T-cell (primary cell): ENCODE data around the gene GEMIN7. TPM values are rescaled to one million over a fixed set of nuclear protein-coding genes. Genes with fewer than 3 reads are reported as not detected.

Experiments used
- ATAC-seq, 4 experiments: fragments of 200-7000 bp in 3 of 4; fragments of 150-1000 bp in 1 of 4; cut with Tn5 transposase; replicated peaks in 1 of 4; 1 replicate in 3 of 4; 2 replicates in 1 of 4; pipeline ENCODE4 v1.10.0; 2021; ENCODE audit warnings: moderate library complexity in 3 of 4, mild to moderate bottlenecking in 2 of 4, moderate number of reproducible peaks in 1 of 4
- CTCF ChIA-PET, 2 donors: fragments of 300-600 bp; sonication (Branson Sonifier 250); formaldehyde crosslinking; loops; one replicate each; lab custom pipeline; 2022; ENCODE audit warnings: antibody characterized with exemption in 2 of 2; lab: Charles Lee
- POLR2A ChIA-PET, 2 donors: fragments of 300-600 bp; sonication (Branson Sonifier 250); formaldehyde crosslinking; loops; one replicate each; lab custom pipeline; 2022; ENCODE audit warnings: antibody characterized with exemption in 2 of 2; lab: Charles Lee
- DNase-seq, 35 experiments: peaks; one replicate each; pipeline versions ENCODE4 v3.0.0 to v3.0.0-alpha.2; 2013 to 2023
- H3K27ac ChIP-seq: one replicate; pipeline ENCODE4 v1.5.1; 2013; ENCODE audit warnings: low read length
- H3K27me3 ChIP-seq, 2 experiments: replicated peaks in 1 of 2; 1 replicate in 1 of 2; 2 replicates in 1 of 2; pipeline versions ENCODE4 v1.6.1 to v1.7.0; 2013; ENCODE audit warnings: low read length in 1 of 2, mixed read lengths in 1 of 2; ENCODE audit not compliant: control insufficient read depth in 2 of 2, insufficient read depth in 2 of 2; ENCODE audit errors: extremely low read depth in 1 of 2
- H3K36me3 ChIP-seq, 2 donors: 1 replicate in 1 of 2; 2 replicates in 1 of 2; pipeline versions ENCODE4 v1.6.1 to v1.7.0; 2013; ENCODE audit warnings: low read length in 1 of 2; ENCODE audit not compliant: control insufficient read depth in 2 of 2, insufficient read depth in 1 of 2; ENCODE audit errors: extremely low read depth in 1 of 2
- H3K4me1 ChIP-seq, 2 experiments: 1 replicate in 1 of 2; 2 replicates in 1 of 2; pipeline versions ENCODE4 v1.6.1 to v1.7.0; 2013; ENCODE audit warnings: low read length in 2 of 2, mixed read lengths in 1 of 2; ENCODE audit not compliant: insufficient read depth in 2 of 2, control insufficient read depth in 1 of 2; ENCODE audit errors: extremely low read depth in 1 of 2
- H3K4me3 ChIP-seq, 2 donors: 1 replicate in 1 of 2; 2 replicates in 1 of 2; pipeline versions ENCODE4 v1.5.1 to v1.7.0; 2013; ENCODE audit warnings: mild to moderate bottlenecking in 2 of 2, low read length in 1 of 2, moderate library complexity in 1 of 2; ENCODE audit not compliant: control insufficient read depth in 1 of 2; ENCODE audit errors: extremely low read depth in 1 of 2
- H3K9me3 ChIP-seq: 2 replicates; pipeline ENCODE4 v1.7.0; 2013
- H3K27ac Mint-ChIP-seq, 2 donors: one replicate each; pipeline ENCODE4 v1.8.0; 2020 to 2021; ENCODE audit warnings: mild to moderate bottlenecking in 2 of 2, mixed read lengths in 2 of 2
- H3K27me3 Mint-ChIP-seq, 2 donors: one replicate each; pipeline ENCODE4 v1.8.0; 2021 to 2022; ENCODE audit warnings: mixed read lengths in 2 of 2
- H3K36me3 Mint-ChIP-seq: one replicate; pipeline ENCODE4 v1.8.0; 2021; ENCODE audit warnings: mixed read lengths
- H3K4me1 Mint-ChIP-seq, 3 donors: one replicate each; pipeline ENCODE4 v1.8.0; 2020 to 2022; ENCODE audit warnings: mixed read lengths in 3 of 3, mild to moderate bottlenecking in 1 of 3
- H3K4me3 Mint-ChIP-seq, 3 donors: one replicate each; pipeline ENCODE4 v1.8.0; 2020 to 2022; ENCODE audit warnings: mild to moderate bottlenecking in 3 of 3, mixed read lengths in 3 of 3, moderate library complexity in 3 of 3
- H3K9me3 Mint-ChIP-seq, 3 donors: one replicate each; pipeline ENCODE4 v1.8.0; 2020 to 2022; ENCODE audit warnings: mixed read lengths in 3 of 3
- WGBS: methylation state at CpG from one replicate; pipeline ENCODE4 v1.1.5; 2013; ENCODE audit warnings: missing lambda C conversion rate; ENCODE audit not compliant: insufficient coverage; 5-methylcytosine and 5-hydroxymethylcytosine counted together
- total RNA-seq, 35 experiments: library from RNA in 6 of 35; stranded (reverse) in 6 of 35; fragments of 120-200 nt in 1 of 35; gene quantifications; one replicate each; pipeline versions ENCODE4 v1.2.1 to v1.2.4 and lab custom pipeline; 2013 to 2026

The GEMIN7 gene
- total RNA-seq: 10 to 100 TPM in 4 of 5 donors, 1 to 10 TPM in 1; 4.0 to 23.1 (median 22.7) TPM
- total RNA-seq (2013): 16.7 TPM
- total RNA-seq (lab: John Stamatoyannopoulos, UW): 3.5 to 25.2 (median 8.0) reads per million in 29 experiments

GRCh38 chr19:45079063-45079910 is at the start of gene GEMIN7:
Gene GEMIN7, plus strand, starts transcription at chr19:45079260. Its CDS starts 10,855 bp downstream, at chr19:45090115.
- ATAC-seq (peak; percentile 74 to 77 (median 76)), DNase-seq (peak; percentile 50 to 85 (median 70))
- under 1% methylated on average over 54 of the region's 61 CpGs for WGBS
- H3K27me3 ChIP-seq: no peaks in the 10 kb centered on the region
- H3K4me1 Mint-ChIP-seq: peaks cover 44 to 65% (median 49%) of the 10 kb centered on the region in 3 donors
- peak within 1 kb of the TSS; percentile 85 for H3K27ac Mint-ChIP-seq
- no peaks in the 10 kb centered on the region for H3K9me3 ChIP-seq
- H3K4me3 ChIP-seq: peak within 1 kb of the TSS; percentile 89 to 95
- CTCF ChIA-PET: interaction anchor here in 1 of 2 donors (0.5 to 1.2 kb wide), 5 partner anchors 13 to 104 kb away, joined by 3 to 8 read pairs (median 3); no protein-coding TSS in a partner anchor
- POLR2A ChIA-PET: no interaction called here
- peak within 1 kb of the TSS; percentile 66 for H3K27ac ChIP-seq
- H3K4me3 Mint-ChIP-seq: peak within 1 kb of the TSS; percentile 92 to 99 (median 93)
- no peaks in the 10 kb centered on the region for H3K9me3 Mint-ChIP-seq
- peaks cover 12% of the 10 kb centered on the region for H3K36me3 Mint-ChIP-seq
- H3K27me3 Mint-ChIP-seq: no peaks in the 10 kb centered on the region
- H3K4me1 ChIP-seq: peaks cover 27 to 61% of the 10 kb centered on the region in 2 experiments
- peaks cover 2 to 11% of the 10 kb centered on the region in 2 donors for H3K36me3 ChIP-seq

GRCh38 chr19:45030825-45031224 is 48.2 kb upstream of the GEMIN7 start:
- CTCF ChIA-PET: no interaction called here
- POLR2A ChIA-PET: no interaction called here
- H3K9me3 ChIP-seq: no peaks in the 10 kb centered on the region
- Mint-ChIP-seq H3K36me3 (peaks cover 45% of the 10 kb centered on the region), H3K27ac (no peak overlapping the region), H3K4me3 (no peak overlapping the region), H3K9me3 (no peaks in the 10 kb centered on the region), H3K27me3 (no peaks in the 10 kb centered on the region), H3K4me1 (no peaks in the 10 kb centered on the region)
- no peaks in the 10 kb centered on the region for H3K27me3 ChIP-seq
- DNase-seq: no peak
- H3K27ac ChIP-seq: no peak overlapping the region
- no peaks in the 10 kb centered on the region for H3K4me1 ChIP-seq
- WGBS: 98% methylated on average over 4 of the region's 6 CpGs
- peaks cover 21 to 63% of the 10 kb centered on the region in 2 donors for H3K36me3 ChIP-seq
- ATAC-seq: no peak
- no peak overlapping the region for H3K4me3 ChIP-seq

GRCh38 chr19:45032421-45032820 is 46.6 kb upstream of the GEMIN7 start:
- Mint-ChIP-seq H3K27ac (no peak overlapping the region), H3K4me3 (no peak overlapping the region), H3K9me3 (no peaks in the 10 kb centered on the region), H3K27me3 (no peaks in the 10 kb centered on the region), H3K4me1 (no peaks in the 10 kb centered on the region), H3K36me3 (peaks cover 39% of the 10 kb centered on the region)
- ChIA-PET CTCF (interaction anchor here in 1 of 2 donors (0.5 kb wide), 1 partner anchor 192 kb away, joined by 3 read pairs; no protein-coding TSS in a partner anchor), POLR2A (no interaction called here)
- peaks cover 14 to 62% of the 10 kb centered on the region in 2 donors for H3K36me3 ChIP-seq
- no peaks in the 10 kb centered on the region for H3K4me1 ChIP-seq
- no peaks in the 10 kb centered on the region for H3K27me3 ChIP-seq
- H3K27ac ChIP-seq: no peak overlapping the region
- ATAC-seq (no peak), DNase-seq (no peak)
- no peaks in the 10 kb centered on the region for H3K9me3 ChIP-seq
- no peak overlapping the region for H3K4me3 ChIP-seq
- over 99% methylated on average over 18 of the region's 18 CpGs for WGBS

GRCh38 chr19:45035755-45036154 is 43.3 kb upstream of the GEMIN7 start:
- POLR2A ChIA-PET: interaction anchor here in 1 of 2 donors (0.7 kb wide), 1 partner anchor 12 kb away, joined by 3 read pairs; no protein-coding TSS in a partner anchor
- Mint-ChIP-seq H3K36me3 (peaks cover 34% of the 10 kb centered on the region), H3K4me3 (no peak overlapping the region), H3K4me1 (peaks cover 18 to 19% (median 18%) of the 10 kb centered on the region in 3 donors), H3K9me3 (no peaks in the 10 kb centered on the region), H3K27ac (no peak overlapping the region), H3K27me3 (no peaks in the 10 kb centered on the region)
- Histone ChIP-seq H3K27ac (no peak overlapping the region), H3K9me3 (no peaks in the 10 kb centered on the region), H3K4me1 (peaks cover 8 to 24% of the 10 kb centered on the region in 2 experiments), H3K27me3 (no peaks in the 10 kb centered on the region), H3K4me3 (no peak overlapping the region), H3K36me3 (peaks cover 8 to 44% of the 10 kb centered on the region in 2 donors)
- no peak for ATAC-seq
- 92% methylated on average over 5 of the region's 6 CpGs for WGBS
- CTCF ChIA-PET: no interaction called here
- no peak for DNase-seq

GRCh38 chr19:45037393-45038169 is 41.5 kb upstream of the GEMIN7 start:
- Histone ChIP-seq H3K36me3 (peaks cover 3 to 51% of the 10 kb centered on the region in 2 donors), H3K4me3 (no peak overlapping the region), H3K27me3 (no peaks in the 10 kb centered on the region), H3K9me3 (no peaks in the 10 kb centered on the region), H3K4me1 (peaks cover 8 to 40% of the 10 kb centered on the region in 2 experiments), H3K27ac (no peak overlapping the region)
- peaks cover 36% of the 10 kb centered on the region for H3K36me3 Mint-ChIP-seq
- H3K4me3 Mint-ChIP-seq: peak overlapping the region; percentile 46 to 100 (median 62)
- CTCF ChIA-PET: no interaction called here
- POLR2A ChIA-PET: no interaction called here
- ATAC-seq (no peak), DNase-seq (no peak)
- no peaks in the 10 kb centered on the region for H3K9me3 Mint-ChIP-seq
- WGBS: 95% methylated on average over 22 of the region's 37 CpGs
- H3K27me3 Mint-ChIP-seq: no peaks in the 10 kb centered on the region
- H3K4me1 Mint-ChIP-seq: peaks cover 32 to 33% (median 32%) of the 10 kb centered on the region in 3 donors
- peak overlapping the region in 1 of 2 donors; percentile 52 for H3K27ac Mint-ChIP-seq
